Neural progenitor cell (in vitro differentiated cells): ENCODE results near the gene SLC6A12.

ENCODE experiments used
- CTCF ChIP-seq: fragments of 200-600 bp; sonication (generic); IDR thresholded peaks from 2 replicates; pipeline ENCODE4 v1.5.1; 2017; ENCODE audit warnings: antibody characterized with exemption, mild to moderate bottlenecking
- EZH2 ChIP-seq: fragments of 200-600 bp; sonication (generic); IDR thresholded peaks from 2 replicates; pipeline ENCODE4 v1.6.1; 2017; ENCODE audit warnings: antibody characterized with exemption, mild to moderate bottlenecking, moderate library complexity
- EZH2phosphoT487 ChIP-seq: fragments of 200-600 bp; sonication (generic); IDR thresholded peaks from 2 replicates; pipeline ENCODE4 v1.6.1; 2017; ENCODE audit warnings: antibody characterized with exemption

GRCh38 chr12:203074-203461 lies 10.9 kb downstream of the SLC6A12 start:
- TF ChIP-seq EZH2 = no peak
- no peak for TF ChIP-seq CTCF
- TF ChIP-seq EZH2phosphoT487 = no peak
